HFFc6 (cell line): ENCODE results near the gene LCLAT1. TPM values are rescaled to one million over a fixed set of nuclear protein-coding genes. Genes with fewer than 3 reads are reported as not detected.

ENCODE experiments used
- DNase-seq: peaks from one replicate; pipeline ENCODE4 v3.0.0-alpha.2; 2018
- H3K27ac Mint-ChIP-seq: 2 replicates; pipeline ENCODE4 v1.8.0; 2020; ENCODE audit warnings: mild to moderate bottlenecking, mixed read lengths
- H3K27me3 Mint-ChIP-seq: 2 replicates; pipeline ENCODE4 v1.8.0; 2021; ENCODE audit warnings: mild to moderate bottlenecking, moderate library complexity, mixed read lengths; ENCODE audit not compliant: insufficient read depth
- H3K36me3 Mint-ChIP-seq: 2 replicates; pipeline ENCODE4 v1.8.0; 2021; ENCODE audit warnings: low read depth, mixed read lengths
- H3K4me1 Mint-ChIP-seq: 2 replicates; pipeline ENCODE4 v1.8.0; 2020; ENCODE audit warnings: low read depth, mixed read lengths
- H3K4me3 Mint-ChIP-seq: 2 replicates; pipeline ENCODE4 v1.8.0; 2020; ENCODE audit warnings: mild to moderate bottlenecking, moderate library complexity, mixed read lengths
- H3K9me3 Mint-ChIP-seq: 2 replicates; pipeline ENCODE4 v1.8.0; 2020; ENCODE audit warnings: mild to moderate bottlenecking, mixed read lengths
- CTCF ChIP-seq: fragments of 200-600 bp; sonication (generic); IDR thresholded peaks from 2 replicates; pipeline ENCODE4 v1.5.0; 2021; ENCODE audit warnings: antibody characterized with exemption, mild to moderate bottlenecking
- total RNA-seq, 6 experiments: library from RNA; stranded (reverse); fragmentation: NEBNext Ultra II Directional; extraction: Animal tissue kit (Norgen Biotek cat#: 25700); gene quantifications; 2 replicates in 1 of 6; 3 replicates in 5 of 6; pipeline ENCODE4 v1.2.3, GENCODE V29; 2021

The LCLAT1 gene
- total RNA-seq, 6 experiments from 2014 or later: 21.0 to 27.0 (median 23.0) TPM

DNA sequence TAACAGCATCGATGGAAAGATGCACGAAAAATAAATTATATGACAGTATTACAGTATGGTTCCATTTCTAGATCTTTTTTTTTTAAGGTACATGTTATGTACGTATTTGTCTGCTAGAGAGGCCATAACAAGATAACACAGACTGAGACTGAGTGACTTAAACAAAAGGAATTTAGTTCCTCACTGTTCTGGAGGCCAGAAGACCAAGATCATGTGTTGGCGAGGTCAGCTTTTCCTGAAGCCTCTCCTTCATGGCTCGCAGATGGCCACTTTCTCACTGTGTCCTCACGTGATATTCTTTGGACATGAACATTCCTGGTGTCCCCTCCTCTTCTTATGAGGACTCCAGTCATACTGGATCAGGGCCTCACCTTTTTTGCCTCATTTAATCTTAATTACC, 182.8 kb downstream of the LCLAT1 start:
- no peak overlapping the region for H3K4me3 Mint-ChIP-seq
- no peaks in the 10 kb centered on the region for H3K9me3 Mint-ChIP-seq
- H3K27me3 Mint-ChIP-seq: no peaks in the 10 kb centered on the region
- peaks cover 16% of the 10 kb centered on the region for H3K4me1 Mint-ChIP-seq
- TF ChIP-seq CTCF: no peak
- no peak overlapping the region; the same call in 1 of the 2 replicates for H3K27ac Mint-ChIP-seq
- H3K36me3 Mint-ChIP-seq: no peaks in the 10 kb centered on the region
- DNase-seq: peak; percentile 36

DNA sequence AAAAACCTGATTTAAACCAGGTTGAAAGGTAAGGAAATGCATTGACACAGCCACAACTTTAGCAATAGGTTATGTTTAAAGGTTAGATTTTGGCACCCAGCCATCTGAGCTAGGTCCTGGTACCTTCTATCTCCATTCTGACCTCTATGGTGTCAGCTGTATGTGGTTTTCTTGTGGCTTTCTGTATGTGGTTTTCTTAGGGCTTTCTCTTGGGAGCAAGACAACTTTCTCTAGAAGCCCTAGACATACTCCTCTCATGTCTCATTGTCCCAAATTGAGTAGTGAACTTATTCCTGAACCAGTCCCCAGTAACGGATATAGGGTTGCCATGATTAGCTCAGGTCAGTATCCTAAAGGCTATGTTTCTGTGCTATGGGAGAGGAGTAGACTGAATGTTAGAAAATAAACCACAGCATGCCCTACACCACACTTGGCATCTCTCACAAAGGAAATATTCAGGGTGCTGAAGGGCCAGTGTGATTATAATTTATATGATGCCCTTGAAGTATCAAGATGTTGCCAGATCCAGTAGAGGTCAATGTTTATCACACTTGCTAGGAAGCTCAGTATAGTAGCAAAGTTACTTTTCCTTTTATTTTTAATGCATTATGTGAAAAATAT, 184.1 kb downstream of the LCLAT1 start:
- Mint-ChIP-seq H3K36me3 (no peaks in the 10 kb centered on the region), H3K9me3 (no peaks in the 10 kb centered on the region), H3K4me1 (peaks cover 16% of the 10 kb centered on the region), H3K27ac (no peak overlapping the region), H3K27me3 (no peaks in the 10 kb centered on the region), H3K4me3 (no peak overlapping the region)
- TF ChIP-seq CTCF: no peak
- DNase-seq: no peak

DNA sequence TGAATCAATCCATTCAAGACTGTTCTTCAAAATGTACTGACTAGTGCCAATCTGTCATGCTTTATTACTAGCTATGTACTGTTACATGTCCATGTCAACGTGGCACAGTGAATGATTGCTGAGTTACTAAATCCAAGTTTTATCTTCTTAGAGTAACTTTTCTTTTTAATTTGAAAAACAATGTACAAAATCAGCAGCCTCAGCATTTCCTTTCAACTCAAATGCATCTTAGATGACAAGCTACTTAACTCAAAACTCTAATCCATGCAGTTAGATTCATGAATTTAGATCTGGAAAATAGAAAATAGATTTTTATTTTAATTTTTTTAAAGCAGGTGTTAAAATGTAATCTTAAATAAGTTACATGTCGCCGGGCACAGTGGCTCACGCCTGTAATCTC, 186.0 kb downstream of the LCLAT1 start:
- Mint-ChIP-seq H3K4me3 (no peak overlapping the region), H3K27me3 (no peaks in the 10 kb centered on the region), H3K27ac (no peak overlapping the region), H3K9me3 (no peaks in the 10 kb centered on the region), H3K36me3 (no peaks in the 10 kb centered on the region), H3K4me1 (peaks cover 16% of the 10 kb centered on the region)
- no peak for TF ChIP-seq CTCF
- no peak for DNase-seq

GRCh38 chr2:30636311-30636710, 189.3 kb downstream of the LCLAT1 start:
- no peak for DNase-seq
- TF ChIP-seq CTCF: no peak
- H3K4me1 Mint-ChIP-seq: no peaks in the 10 kb centered on the region
- H3K4me3 Mint-ChIP-seq: no peak overlapping the region
- H3K27me3 Mint-ChIP-seq: no peaks in the 10 kb centered on the region
- H3K27ac Mint-ChIP-seq: no peak overlapping the region
- H3K9me3 Mint-ChIP-seq: no peaks in the 10 kb centered on the region
- H3K36me3 Mint-ChIP-seq: 0 out of 2 replicates have a peak, but pooled peaks cover 6% of the 10 kb centered on the region

- 0 out of 2 replicates have a peak, but pooled peaks cover 6% of the 10 kb centered on the region for H3K36me3 Mint-ChIP-seq
- H3K27me3 Mint-ChIP-seq: no peaks in the 10 kb centered on the region
- H3K4me3 Mint-ChIP-seq: no peak overlapping the region
- H3K27ac Mint-ChIP-seq: no peak overlapping the region
- no peak for DNase-seq
- H3K9me3 Mint-ChIP-seq: no peaks in the 10 kb centered on the region
- no peaks in the 10 kb centered on the region for H3K4me1 Mint-ChIP-seq
- no peak for TF ChIP-seq CTCF
These were observed 192.8 kb downstream of the LCLAT1 start for GRCh38 chr2:30639836-30640235.
